Stomach smooth muscle (tissue), 2 donors: Measurements from ENCODE around the gene RPL28.

Source experiments
- H3K27ac ChIP-seq: one replicate; pipeline ENCODE4 v1.7.0; 2013; ENCODE audit warnings: mild to moderate bottlenecking, low read length, inconsistent platforms
- H3K27me3 ChIP-seq, 2 donors: one replicate each; pipeline ENCODE4 v1.7.0; 2013; ENCODE audit warnings: low read length in 2 of 2; ENCODE audit not compliant: insufficient read depth in 2 of 2, control insufficient read depth in 1 of 2
- H3K36me3 ChIP-seq, 2 donors: one replicate each; pipeline ENCODE4 v1.7.0; 2013; ENCODE audit warnings: low read length in 2 of 2; ENCODE audit not compliant: control insufficient read depth in 2 of 2, insufficient read depth in 2 of 2
- H3K4me1 ChIP-seq: one replicate; pipeline ENCODE4 v1.7.0; 2013; ENCODE audit warnings: low read length; ENCODE audit not compliant: control insufficient read depth, insufficient read depth
- H3K4me3 ChIP-seq, 2 donors: one replicate each; pipeline ENCODE4 v1.7.0; 2013; ENCODE audit warnings: low read length in 2 of 2
- H3K9ac ChIP-seq, 2 donors: one replicate each; pipeline ENCODE4 v1.7.0; 2013; ENCODE audit warnings: low read length in 2 of 2, mild to moderate bottlenecking in 1 of 2
- H3K9me3 ChIP-seq, 2 donors: one replicate each; pipeline ENCODE4 v1.7.0; 2013; ENCODE audit warnings: low read length in 2 of 2; ENCODE audit not compliant: control insufficient read depth in 2 of 2
- donor health status: healthy.
- donor health status: Pancreatic carcinoma.

The RPL28 gene

DNA sequence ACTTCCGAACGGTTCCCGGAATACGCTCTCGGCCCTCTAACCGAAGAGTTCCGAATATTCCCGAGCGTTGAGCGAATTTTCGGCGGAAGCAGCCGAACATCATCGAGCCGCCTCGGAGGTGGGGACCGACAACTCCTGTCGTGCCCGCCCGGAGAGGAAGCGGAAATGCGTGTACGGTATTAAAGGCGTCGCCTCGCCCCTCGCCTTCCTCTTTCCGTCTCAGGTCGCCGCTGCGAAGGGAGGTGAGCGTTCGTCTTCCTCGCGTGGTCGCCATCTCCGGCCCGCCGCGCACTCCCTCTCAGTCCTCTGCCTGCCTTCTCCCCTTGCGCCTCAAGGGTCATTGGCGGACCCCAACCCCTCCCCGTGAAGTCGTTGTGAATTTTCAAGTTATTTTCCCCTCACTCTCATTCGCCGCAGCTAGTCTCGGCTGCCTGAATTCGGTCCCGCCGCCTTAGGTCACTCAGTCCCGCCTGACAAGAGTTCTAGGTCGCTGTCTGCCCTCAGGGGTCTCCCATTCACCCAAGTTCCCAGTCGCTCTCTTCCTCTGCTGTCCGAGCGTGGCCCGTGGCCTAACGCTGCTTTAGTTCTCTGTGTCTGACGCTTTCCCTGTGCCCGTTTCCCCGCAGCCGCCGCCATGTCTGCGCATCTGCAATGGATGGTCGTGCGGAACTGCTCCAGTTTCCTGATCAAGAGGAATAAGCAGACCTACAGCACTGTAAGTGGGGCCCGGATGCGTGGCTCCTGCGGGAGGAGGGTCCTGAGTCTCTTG, at the start of gene RPL28:
Gene RPL28 (plus strand): TSS at position 209 of the 769 bp plus-strand sequence. CDS start 426 bp downstream, at position 635.
- H3K4me1 ChIP-seq: peaks cover 59% of the 10 kb centered on the region
- H3K36me3 ChIP-seq: peaks cover 16 to 31% of the 10 kb centered on the region in 2 donors
- no peaks in the 10 kb centered on the region for H3K27me3 ChIP-seq
- H3K27ac ChIP-seq: peak within 1 kb of the TSS; percentile 94
- peak within 1 kb of the TSS; percentile 99 for H3K4me3 ChIP-seq
- no peaks in the 10 kb centered on the region for H3K9me3 ChIP-seq
- peak within 1 kb of the TSS; percentile 96 to 98 for H3K9ac ChIP-seq

DNA sequence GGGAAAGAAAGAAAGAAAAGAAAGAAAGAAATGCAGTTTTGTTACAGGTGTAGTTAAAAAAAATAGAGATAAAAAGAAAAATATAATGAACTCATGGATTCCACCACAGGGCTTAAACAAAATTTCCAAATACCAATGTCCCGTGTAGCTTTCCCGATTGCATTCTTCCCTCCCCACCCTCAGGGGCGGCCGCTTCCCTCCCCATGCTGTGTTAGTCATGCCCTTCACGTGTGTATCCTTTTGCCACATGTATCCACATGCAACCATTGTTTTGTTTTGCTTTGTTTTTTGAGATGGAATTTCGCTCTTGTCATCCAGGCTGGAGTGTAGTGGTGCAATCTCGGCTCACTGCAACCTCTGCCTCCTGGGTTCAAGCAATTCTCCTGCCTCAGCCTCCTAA, 49.6 kb upstream of the RPL28 start:
- Histone ChIP-seq H3K9me3 (no peaks in the 10 kb centered on the region), H3K4me3 (no peak overlapping the region), H3K9ac (no peak overlapping the region), H3K36me3 (no peaks in the 10 kb centered on the region), H3K4me1 (peaks cover 15% of the 10 kb centered on the region), H3K27me3 (peaks cover 2 to 4% of the 10 kb centered on the region in 2 donors), H3K27ac (no peak overlapping the region)

DNA sequence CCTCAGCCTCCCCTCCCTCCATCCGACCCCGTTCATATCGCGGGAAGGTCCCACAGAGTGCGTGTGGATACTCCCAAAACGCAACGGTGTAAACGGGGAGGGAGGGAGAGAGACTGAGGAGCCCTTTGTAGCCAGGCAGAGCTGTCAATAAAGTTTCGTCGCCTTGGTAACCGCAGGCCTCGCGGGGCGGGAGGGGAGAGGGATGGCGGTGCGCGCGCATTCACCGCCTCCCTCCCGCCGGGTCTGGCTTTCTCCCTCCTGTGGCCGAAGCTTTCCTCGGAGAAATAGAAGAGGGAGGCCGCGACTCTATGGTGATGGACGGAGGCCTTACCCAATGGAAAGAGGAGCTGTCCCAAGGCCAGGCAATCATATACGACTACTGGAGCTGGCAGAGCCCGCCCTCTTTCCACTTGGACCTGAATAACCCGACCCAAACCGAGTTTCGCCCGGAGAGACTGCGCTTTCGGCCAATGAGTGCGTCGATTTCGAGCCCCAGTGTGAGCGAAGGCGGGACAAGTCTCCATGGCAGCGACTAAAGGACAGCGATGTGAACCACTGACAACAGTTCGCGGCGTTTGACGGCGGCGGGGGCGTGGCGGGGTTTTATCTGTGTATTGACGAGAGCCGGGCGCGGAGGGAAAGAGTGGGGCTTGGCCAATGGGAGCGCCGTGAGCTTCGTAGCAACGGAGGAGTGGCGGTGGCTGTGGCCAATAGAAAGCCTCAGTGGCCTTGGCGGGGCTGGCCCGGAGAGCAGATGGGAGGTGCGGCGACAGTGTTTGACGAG, 46.4 kb upstream of the RPL28 start, which contains the start of gene KMT5C:
Gene KMT5C (plus strand): TSS at position 772 of the 784 bp plus-strand sequence. CDS start 2,061 bp downstream, outside the sequence.
- H3K4me1 ChIP-seq: peaks cover 21% of the 10 kb centered on the region
- peaks cover 0 to 4% of the 10 kb centered on the region in 2 donors for H3K27me3 ChIP-seq
- peak within 1 kb of the TSS; percentile 84 to 88 for H3K9ac ChIP-seq
- H3K4me3 ChIP-seq: peak within 1 kb of the TSS; percentile 86 to 96
- H3K27ac ChIP-seq: peak within 1 kb of the TSS; percentile 87
- H3K9me3 ChIP-seq: no peaks in the 10 kb centered on the region
- peaks cover 4% of the 10 kb centered on the region in 2 donors for H3K36me3 ChIP-seq

DNA sequence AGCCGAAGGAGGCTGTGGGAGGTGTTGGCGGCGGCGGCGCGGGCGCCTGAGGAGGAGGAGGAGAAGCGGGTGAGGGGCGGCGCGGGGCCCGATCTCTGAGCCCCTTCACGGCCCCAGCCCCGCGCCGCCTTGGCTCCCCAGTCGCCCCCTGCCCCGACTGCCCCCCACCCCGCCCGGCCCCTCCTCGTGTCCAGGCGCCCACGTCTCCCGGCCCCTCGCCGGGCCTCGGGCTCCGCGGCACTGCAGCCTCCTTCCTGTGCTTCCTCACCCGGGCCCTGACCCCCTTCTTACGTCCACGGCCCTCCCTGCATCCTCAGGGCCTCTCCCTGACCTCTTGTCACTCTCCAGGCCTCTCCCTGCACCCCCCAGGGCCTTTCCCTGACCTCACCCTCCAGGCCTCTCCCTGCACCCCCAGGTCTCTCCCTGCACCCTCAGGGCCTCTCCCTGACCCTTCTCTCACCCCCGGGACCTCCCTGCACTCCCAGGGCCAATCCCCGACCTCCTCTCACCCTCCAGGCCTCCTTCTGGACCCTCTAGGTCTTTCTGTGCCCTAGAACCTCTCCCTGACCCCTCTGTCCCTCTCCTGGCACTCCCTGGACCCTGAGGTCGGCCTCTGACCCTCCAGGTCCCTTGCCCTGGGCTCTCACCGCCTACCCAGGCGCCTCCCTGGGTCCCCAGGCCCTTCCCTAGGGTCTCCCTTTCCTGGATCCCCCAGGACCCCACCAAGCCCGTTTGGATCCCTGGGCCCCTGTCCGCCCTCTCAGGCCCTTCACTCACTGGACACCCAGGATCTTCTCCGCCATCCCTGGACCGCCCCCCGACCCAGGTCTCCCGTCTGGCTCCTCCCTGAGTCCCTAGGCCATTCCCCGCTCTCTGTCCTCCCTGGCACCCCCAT, 45.6 kb upstream of the RPL28 start:
- peaks cover 21% of the 10 kb centered on the region for H3K4me1 ChIP-seq
- peak overlapping the region; percentile 86 to 88 for H3K4me3 ChIP-seq
- H3K27me3 ChIP-seq: peaks cover 0 to 4% of the 10 kb centered on the region in 2 donors
- H3K9ac ChIP-seq: peak overlapping the region; percentile 83 to 84
- peaks cover 4% of the 10 kb centered on the region in 2 donors for H3K36me3 ChIP-seq
- peak overlapping the region; percentile 53 for H3K27ac ChIP-seq
- no peaks in the 10 kb centered on the region for H3K9me3 ChIP-seq

DNA sequence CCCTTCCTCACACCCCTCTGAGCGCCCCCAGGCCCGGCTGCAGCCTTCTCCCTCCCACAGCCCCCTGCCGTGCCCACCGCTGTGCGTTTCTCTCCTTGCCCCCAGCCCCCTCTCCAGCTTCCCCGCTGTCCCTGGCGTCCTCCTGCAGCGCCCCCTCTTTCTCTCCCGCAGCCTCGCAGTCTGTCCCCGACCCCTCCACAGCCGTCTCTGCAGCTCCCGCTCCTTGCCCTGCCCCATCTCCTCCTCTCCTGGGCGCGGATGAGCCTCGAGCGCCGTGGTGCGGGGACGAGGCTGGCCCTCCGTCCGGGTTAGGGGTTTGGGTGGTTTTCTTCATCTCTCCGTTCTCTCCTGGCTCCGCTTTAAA, 45.0 kb upstream of the RPL28 start:
- H3K36me3 ChIP-seq: peaks cover 4% of the 10 kb centered on the region in 2 donors

DNA sequence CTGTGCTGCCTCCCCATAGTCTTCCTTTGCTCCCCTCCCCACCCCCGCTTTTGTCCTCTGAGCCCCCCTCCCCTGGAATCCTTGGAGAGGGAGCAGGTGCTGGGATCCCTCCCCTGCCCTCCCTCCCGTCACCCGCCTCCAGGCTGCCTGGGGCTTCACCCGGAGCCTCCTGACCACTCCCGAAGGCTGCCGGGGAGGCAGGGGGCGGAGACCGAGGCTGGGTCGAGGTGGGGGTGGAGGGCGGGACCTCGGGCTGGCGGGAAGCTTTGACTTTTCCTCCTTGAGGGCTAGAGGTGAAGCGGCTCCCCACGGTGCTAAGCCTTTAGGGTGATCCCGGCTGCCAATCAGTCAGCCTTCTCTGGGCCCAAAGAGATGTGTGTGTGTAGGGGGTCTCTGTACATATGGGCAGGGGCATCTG, 44.6 kb upstream of the RPL28 start:
- peaks cover 0 to 4% of the 10 kb centered on the region in 2 donors for H3K27me3 ChIP-seq
- H3K9ac ChIP-seq: peak overlapping the region in 1 of 2 donors; percentile 84
- peaks cover 29% of the 10 kb centered on the region for H3K4me1 ChIP-seq
- H3K9me3 ChIP-seq: no peaks in the 10 kb centered on the region
- peaks cover 4% of the 10 kb centered on the region in 2 donors for H3K36me3 ChIP-seq
- H3K27ac ChIP-seq: no peak overlapping the region
- peak overlapping the region; percentile 86 to 88 for H3K4me3 ChIP-seq

More for the DNA sequence above, 45.0 kb upstream of the RPL28 start:
- Histone ChIP-seq H3K27ac (no peak overlapping the region), H3K9me3 (no peaks in the 10 kb centered on the region), H3K9ac (peak overlapping the region; percentile 83 to 84), H3K4me1 (peaks cover 25% of the 10 kb centered on the region), H3K4me3 (peak overlapping the region; percentile 86 to 88), H3K27me3 (peaks cover 0 to 4% of the 10 kb centered on the region in 2 donors)

DNA sequence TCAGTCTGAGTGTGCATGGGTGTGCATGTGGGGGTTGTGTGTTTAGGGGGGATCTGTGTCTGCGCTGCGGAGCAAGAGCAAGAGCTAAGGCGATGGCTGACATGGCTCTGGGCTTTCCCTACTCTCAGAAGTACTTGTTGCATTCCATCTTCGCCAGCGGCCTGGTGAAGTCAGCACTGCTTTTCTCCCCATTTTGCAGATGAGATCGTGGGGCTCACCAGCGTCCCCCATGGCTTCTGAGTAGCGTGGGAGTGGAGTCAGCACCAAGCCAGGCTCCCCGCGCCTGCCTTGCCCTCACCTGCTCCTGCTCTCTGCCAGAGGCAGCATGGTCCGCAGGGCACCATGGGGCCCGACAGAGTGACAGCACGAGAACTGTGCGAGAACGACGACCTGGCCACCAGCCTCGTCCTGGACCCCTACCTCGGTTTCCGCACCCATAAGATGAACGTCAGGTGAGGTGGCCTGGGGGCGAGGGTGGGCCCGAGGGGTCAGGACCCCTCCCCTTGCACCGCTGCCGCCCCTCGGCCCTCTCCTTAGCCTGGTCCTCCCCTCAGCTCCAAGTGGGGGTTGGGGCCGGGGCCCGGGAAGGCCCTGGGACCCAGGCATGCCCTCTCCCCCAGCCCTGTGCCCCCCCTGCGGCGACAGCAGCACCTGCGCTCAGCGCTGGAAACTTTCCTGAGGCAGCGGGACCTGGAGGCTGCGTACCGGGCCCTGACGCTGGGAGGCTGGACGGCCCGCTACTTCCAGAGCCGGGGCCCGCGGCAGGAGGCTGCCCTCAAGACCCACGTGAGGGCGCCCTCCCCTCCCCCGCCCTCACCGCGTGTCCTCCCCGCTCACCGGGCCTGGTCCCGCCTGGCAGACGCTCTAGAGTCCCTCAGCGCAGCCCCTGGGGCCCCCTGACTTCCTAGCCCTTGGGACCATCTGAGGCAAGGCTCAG, 43.9 kb upstream of the RPL28 start:
- Histone ChIP-seq H3K9me3 (no peaks in the 10 kb centered on the region), H3K4me1 (peaks cover 29% of the 10 kb centered on the region), H3K27ac (no peak overlapping the region), H3K27me3 (peaks cover 0 to 2% of the 10 kb centered on the region in 2 donors), H3K4me3 (peak overlapping the region; percentile 30 to 52), H3K9ac (no peak overlapping the region), H3K36me3 (peaks cover 4% of the 10 kb centered on the region in 2 donors)

DNA sequence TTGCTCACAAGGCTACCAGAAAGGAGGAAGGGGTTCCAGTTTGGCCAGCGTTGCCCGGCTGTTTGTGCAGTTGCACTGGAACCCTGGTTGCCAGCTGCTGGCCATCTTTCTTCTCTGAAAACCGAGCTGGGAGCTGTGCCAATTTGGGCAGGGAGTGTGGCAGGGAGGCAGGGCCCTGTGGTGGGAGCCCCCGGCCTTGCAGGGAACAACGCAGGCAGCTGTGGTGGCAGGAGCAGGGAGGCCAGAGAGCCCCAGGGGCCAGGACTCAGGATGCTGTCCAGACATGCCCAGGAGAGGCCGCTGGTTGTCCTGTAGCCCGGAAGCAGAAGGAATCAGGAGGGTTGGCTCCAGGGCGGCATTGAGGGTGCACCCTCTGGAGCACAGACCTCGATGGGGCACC, 41.3 kb upstream of the RPL28 start:
- Histone ChIP-seq H3K9me3 (no peaks in the 10 kb centered on the region), H3K27me3 (no peaks in the 10 kb centered on the region), H3K4me1 (peaks cover 24% of the 10 kb centered on the region), H3K36me3 (peaks cover 4% of the 10 kb centered on the region in 2 donors), H3K27ac (no peak overlapping the region), H3K9ac (no peak overlapping the region), H3K4me3 (no peak overlapping the region)

DNA sequence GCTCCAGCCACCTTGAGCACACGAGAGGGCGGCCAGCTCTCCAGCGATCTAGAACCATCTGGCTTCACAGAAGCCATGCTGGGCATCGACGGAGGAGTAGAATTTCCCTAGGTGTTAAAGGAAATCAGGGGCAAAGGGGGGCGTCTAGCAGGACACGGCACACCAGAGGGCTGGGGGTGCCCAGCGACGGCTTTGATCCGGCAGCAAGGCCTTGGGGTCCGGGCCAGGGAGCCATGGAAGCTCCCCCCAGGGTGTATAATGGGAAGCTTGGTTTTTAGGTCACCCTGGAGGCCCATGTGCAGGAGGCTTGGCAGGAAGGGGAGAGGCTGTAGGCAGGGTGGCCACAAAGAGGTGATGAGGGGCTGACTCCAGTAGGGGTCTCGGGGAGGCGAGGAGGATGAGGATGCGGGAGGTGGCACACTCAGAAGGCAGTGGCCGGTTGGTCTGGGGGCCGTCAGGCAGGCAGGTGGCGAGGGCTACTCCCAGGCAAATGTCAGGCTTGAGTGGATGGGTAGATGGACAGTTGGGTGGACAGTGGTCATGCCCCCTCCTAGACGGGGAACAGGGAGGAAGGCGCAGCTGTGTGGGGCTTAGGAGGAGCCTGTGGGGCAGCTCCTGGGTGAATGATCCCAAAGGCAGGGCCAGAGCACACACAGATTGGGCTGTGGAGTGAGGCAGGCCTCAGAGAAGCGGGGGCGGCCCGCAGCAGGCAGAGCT, 40.5 kb upstream of the RPL28 start:
- Histone ChIP-seq H3K9ac (no peak overlapping the region), H3K9me3 (no peaks in the 10 kb centered on the region), H3K4me3 (no peak overlapping the region), H3K27ac (no peak overlapping the region), H3K4me1 (peaks cover 21% of the 10 kb centered on the region), H3K36me3 (peaks cover 4% of the 10 kb centered on the region in 2 donors), H3K27me3 (peaks cover under 1 to 2% of the 10 kb centered on the region in 2 donors)
